Transverse colon (tissue), 3 donors: ENCODE results near the gene ECHS1.

Experiments used
- POLR2A ChIP-seq: fragments of 450-650 bp; IDR thresholded peaks from one replicate; pipeline ENCODE4 v1.6.1; 2016; ENCODE audit warnings: antibody characterized with exemption, mild to moderate bottlenecking, moderate library complexity
- TF ChIP-seq, protein P1 (sequence below), 5 experiments: fragments of 200-600 bp in 3 of 5; fragments of 450-650 bp in 2 of 5; sonication (generic) in 3 of 5; IDR thresholded peaks; 1 replicate in 2 of 5; 2 replicates in 3 of 5; pipeline ENCODE4 v1.5.1; 2016 to 2017; ENCODE audit warnings: antibody characterized with exemption in 5 of 5, inconsistent platforms in 3 of 5, mild to moderate bottlenecking in 2 of 5, moderate library complexity in 1 of 5

DNA sequence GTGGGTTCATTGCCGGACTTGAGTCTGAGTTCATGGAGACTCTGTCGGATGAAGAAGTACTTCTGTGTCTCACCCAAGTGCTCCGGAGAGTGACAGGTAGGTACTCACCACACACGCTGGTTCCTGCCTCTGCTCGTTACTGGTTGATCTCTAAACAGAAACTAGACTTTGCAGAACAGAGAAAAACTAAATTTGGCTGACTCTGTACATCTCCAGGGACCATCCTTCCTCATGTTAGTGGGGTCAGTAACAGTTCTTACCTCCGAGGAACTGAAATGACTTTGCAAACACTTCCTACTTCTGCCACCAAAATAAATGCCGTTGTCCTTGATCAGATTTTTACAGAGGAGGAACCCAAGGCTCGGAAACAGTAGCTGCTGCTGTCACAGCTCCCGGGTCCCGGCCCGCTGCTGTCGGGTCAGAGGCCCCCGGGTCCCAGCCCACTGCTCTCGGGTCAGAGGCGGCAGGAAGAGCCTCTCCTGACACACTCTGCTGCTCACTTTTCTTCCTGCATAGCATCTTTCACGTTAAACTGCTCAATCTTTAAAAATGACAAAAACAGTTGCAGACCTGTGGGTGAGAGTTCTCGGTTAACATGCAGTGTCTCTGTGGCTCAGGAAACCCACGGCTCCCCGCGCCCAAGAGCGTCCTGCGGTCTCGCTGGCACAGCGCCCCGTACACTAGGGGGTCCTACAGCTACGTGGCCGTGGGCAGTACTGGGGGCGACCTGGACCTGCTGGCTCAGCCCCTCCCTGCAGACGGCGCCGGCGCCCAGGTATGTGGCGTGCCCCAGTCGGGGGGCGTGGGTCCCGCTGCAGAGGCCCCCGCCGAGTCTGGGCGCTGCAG lies 16.0 kb upstream of the ECHS1 start:
- no peak for TF ChIP-seq POLR2A
- TF ChIP-seq, protein P1, sequence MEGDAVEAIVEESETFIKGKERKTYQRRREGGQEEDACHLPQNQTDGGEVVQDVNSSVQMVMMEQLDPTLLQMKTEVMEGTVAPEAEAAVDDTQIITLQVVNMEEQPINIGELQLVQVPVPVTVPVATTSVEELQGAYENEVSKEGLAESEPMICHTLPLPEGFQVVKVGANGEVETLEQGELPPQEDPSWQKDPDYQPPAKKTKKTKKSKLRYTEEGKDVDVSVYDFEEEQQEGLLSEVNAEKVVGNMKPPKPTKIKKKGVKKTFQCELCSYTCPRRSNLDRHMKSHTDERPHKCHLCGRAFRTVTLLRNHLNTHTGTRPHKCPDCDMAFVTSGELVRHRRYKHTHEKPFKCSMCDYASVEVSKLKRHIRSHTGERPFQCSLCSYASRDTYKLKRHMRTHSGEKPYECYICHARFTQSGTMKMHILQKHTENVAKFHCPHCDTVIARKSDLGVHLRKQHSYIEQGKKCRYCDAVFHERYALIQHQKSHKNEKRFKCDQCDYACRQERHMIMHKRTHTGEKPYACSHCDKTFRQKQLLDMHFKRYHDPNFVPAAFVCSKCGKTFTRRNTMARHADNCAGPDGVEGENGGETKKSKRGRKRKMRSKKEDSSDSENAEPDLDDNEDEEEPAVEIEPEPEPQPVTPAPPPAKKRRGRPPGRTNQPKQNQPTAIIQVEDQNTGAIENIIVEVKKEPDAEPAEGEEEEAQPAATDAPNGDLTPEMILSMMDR (IDR thresholded peaks at IDR 0.05): no peak
